GM23338 (cell line): ENCODE measurements around the gene RELL1. TPM values are rescaled to one million over a fixed set of nuclear protein-coding genes. Genes with fewer than 3 reads are reported as not detected.

ENCODE experiments used
- ATAC-seq: fragments of 200-7000 bp; cut with Tn5 transposase; 3 replicates; pipeline ENCODE4 v1.9.1; 2020
- DNase-seq: peaks from one replicate; pipeline ENCODE4 v3.0.0-alpha.2; 2015; ENCODE audit warnings: low spot score
- H2AFZ ChIP-seq: fragments of 200-600 bp; sonication (generic); 2 replicates; pipeline ENCODE4 v1.8.0; 2016; ENCODE audit warnings: antibody characterized with exemption, mild to moderate bottlenecking, moderate library complexity
- H3F3A ChIP-seq: fragments of 200-600 bp; sonication (generic); replicated peaks from 2 replicates; pipeline ENCODE4 v1.8.0; 2017; ENCODE audit warnings: antibody characterized with exemption, mixed run types, low read depth
- H3K27ac ChIP-seq: fragments of 200-600 bp; sonication (generic); 2 replicates; pipeline ENCODE4 v1.6.1; 2016; ENCODE audit warnings: low read depth
- H3K27me3 ChIP-seq: fragments of 200-600 bp; sonication (generic); 2 replicates; pipeline ENCODE4 v1.8.0; 2016; ENCODE audit warnings: mild to moderate bottlenecking, mixed run types, moderate library complexity; ENCODE audit not compliant: insufficient read depth
- H3K36me3 ChIP-seq: fragments of 200-600 bp; sonication (generic); 2 replicates; pipeline ENCODE4 v1.8.0; 2016; ENCODE audit warnings: mild to moderate bottlenecking; ENCODE audit not compliant: insufficient read depth
- H3K4me1 ChIP-seq: fragments of 200-600 bp; sonication (generic); 2 replicates; pipeline ENCODE4 v1.8.0; 2016; ENCODE audit warnings: mild to moderate bottlenecking, moderate library complexity; ENCODE audit not compliant: insufficient read depth
- H3K4me2 ChIP-seq: fragments of 200-600 bp; sonication (generic); 2 replicates; pipeline ENCODE4 v1.7.1; 2017; ENCODE audit warnings: mixed run types
- H3K4me3 ChIP-seq: fragments of 200-600 bp; sonication (generic); 2 replicates; pipeline ENCODE4 v1.6.1; 2016; ENCODE audit warnings: mixed run types
- H3K79me2 ChIP-seq: fragments of 200-600 bp; sonication (generic); replicated peaks from 2 replicates; pipeline ENCODE4 v1.8.0; 2017; ENCODE audit warnings: mild to moderate bottlenecking; ENCODE audit not compliant: insufficient read depth
- H3K9me2 ChIP-seq: fragments of 200-600 bp; sonication (generic); 2 replicates; pipeline ENCODE4 v1.8.0; 2017; ENCODE audit not compliant: insufficient read depth
- H4K20me1 ChIP-seq: fragments of 200-600 bp; sonication (generic); replicated peaks from 2 replicates; pipeline ENCODE4 v1.8.0; 2017; ENCODE audit warnings: mild to moderate bottlenecking; ENCODE audit not compliant: insufficient read depth
- H3K27ac Mint-ChIP-seq: 2 replicates; pipeline ENCODE4 v1.8.0; 2020; ENCODE audit warnings: inconsistent platforms, mild to moderate bottlenecking, moderate library complexity, mixed read lengths
- H3K27me3 Mint-ChIP-seq: 3 replicates; pipeline ENCODE4 v1.8.0; 2022; ENCODE audit warnings: low read depth, mild to moderate bottlenecking, moderate library complexity, mixed read lengths, inconsistent platforms; ENCODE audit not compliant: insufficient read depth, poor library complexity
- H3K36me3 Mint-ChIP-seq: 3 replicates; pipeline ENCODE4 v1.8.0; 2021; ENCODE audit warnings: low read depth, mild to moderate bottlenecking, inconsistent platforms, moderate library complexity, mixed read lengths
- H3K4me1 Mint-ChIP-seq: 3 replicates; pipeline ENCODE4 v1.8.0; 2020; ENCODE audit warnings: mild to moderate bottlenecking, inconsistent platforms, mixed read lengths
- H3K4me3 Mint-ChIP-seq: 3 replicates; pipeline ENCODE4 v1.8.0; 2021; ENCODE audit warnings: moderate library complexity, mild to moderate bottlenecking, inconsistent platforms, mixed read lengths
- H3K9me3 Mint-ChIP-seq: 3 replicates; pipeline ENCODE4 v1.8.0; 2020; ENCODE audit warnings: moderate library complexity, mild to moderate bottlenecking, inconsistent platforms, mixed read lengths
- CREB1 ChIP-seq: fragments of 250-450 bp; sonication (Bioruptor Pico); IDR thresholded peaks from 2 replicates; pipeline ENCODE4 v1.5.0; 2020; ENCODE audit warnings: low read depth, mild to moderate bottlenecking, moderate library complexity
- JUNB ChIP-seq: IDR thresholded peaks from one replicate; pipeline ENCODE4 v1.6.1; 2016; ENCODE audit warnings: antibody characterized with exemption; ENCODE audit not compliant: unreplicated experiment
- POLR2AphosphoS5 ChIP-seq: IDR thresholded peaks from 2 replicates; pipeline ENCODE4 v1.6.1; 2016; ENCODE audit warnings: antibody characterized with exemption, low read depth
- REST ChIP-seq: IDR thresholded peaks from one replicate; pipeline ENCODE4 v1.6.1; 2018; ENCODE audit warnings: antibody characterized with exemption; ENCODE audit not compliant: unreplicated experiment
- STAT1 ChIP-seq: IDR thresholded peaks from one replicate; pipeline ENCODE4 v1.6.1; 2016; ENCODE audit warnings: antibody characterized with exemption; ENCODE audit not compliant: unreplicated experiment
- ZNF114 ChIP-seq: fragments of 250-450 bp; sonication (Bioruptor Pico); IDR thresholded peaks from 2 replicates; pipeline ENCODE4 v1.5.0; 2020; ENCODE audit warnings: mild to moderate bottlenecking, moderate library complexity
- ZNF331 ChIP-seq: fragments of 250-450 bp; sonication (Bioruptor Pico); IDR thresholded peaks from 2 replicates; pipeline ENCODE4 v1.5.0; 2020; ENCODE audit warnings: low read depth, mild to moderate bottlenecking, moderate library complexity
- ZNF462 ChIP-seq: fragments of 250-450 bp; sonication (Bioruptor Pico); IDR thresholded peaks from 2 replicates; pipeline ENCODE4 v1.5.0; 2020; ENCODE audit warnings: mild to moderate bottlenecking, moderate library complexity
- polyA plus RNA-seq: library from polyadenylated mRNA; unstranded; fragments of >200 nt; fragmentation: Nextera tagmentation; extraction: Ambion mirVana; gene quantifications from 2 replicates; pipeline ENCODE4 v1.2.1, GENCODE V29; 2016
- total RNA-seq: library from RNA; depleted of rRNA; stranded (reverse); fragments of >200 nt; shearing (Covaris generic); gene quantifications from 2 replicates; pipeline ENCODE4 v1.2.3, GENCODE V29; 2014

The RELL1 gene
- total and polyA plus RNA-seq, 2 experiments from 2014 or later, result 2.8 to 28.5 TPM

GRCh38 chr4:37641886-37642849 is 44.0 kb downstream of the RELL1 start:
- H3K79me2 ChIP-seq, result no peaks in the 10 kb centered on the region
- H3K9me2 ChIP-seq, result peaks cover 6% of the 10 kb centered on the region; the same call in 1 of the 2 replicates
- ATAC-seq (peak; percentile 83), DNase-seq (peak; percentile 74)
- Mint-ChIP-seq H3K27ac (peak overlapping the region; percentile 88), H3K36me3 (peaks cover 14% of the 10 kb centered on the region), H3K4me3 (peak overlapping the region; percentile 9; the same call in 1 of the 3 replicates), H3K9me3 (no peaks in the 10 kb centered on the region), H3K4me1 (peaks cover 33% of the 10 kb centered on the region), H3K27me3 (peaks cover 2% of the 10 kb centered on the region)
- peak overlapping the region; percentile 24 for H3K4me2 ChIP-seq
- H3K36me3 ChIP-seq, result no peaks in the 10 kb centered on the region
- H3K27me3 ChIP-seq, result no peaks in the 10 kb centered on the region
- no peaks in the 10 kb centered on the region for H3F3A ChIP-seq
- peak overlapping the region; percentile 19; the same call in 1 of the 2 replicates for H3K4me3 ChIP-seq
- no peak overlapping the region for H2AFZ ChIP-seq
- peak overlapping the region; percentile 60 for H3K27ac ChIP-seq
- H4K20me1 ChIP-seq, result no peaks in the 10 kb centered on the region
- peaks cover 28% of the 10 kb centered on the region for H3K4me1 ChIP-seq
- TF ChIP-seq CREB1 (CRISPR knock-in tag), result no peak
- TF ChIP-seq POLR2AphosphoS5, result no peak
- TF ChIP-seq ZNF331 (CRISPR knock-in tag), result no peak
- no peak for TF ChIP-seq JUNB
- no peak for TF ChIP-seq ZNF462 (CRISPR knock-in tag)
- no peak for TF ChIP-seq STAT1
- no peak for TF ChIP-seq REST
- no peak for TF ChIP-seq ZNF114 (CRISPR knock-in tag)
